Measurements from ENCODE around the gene PPP2R5D. TPM values are rescaled to one million over a fixed set of nuclear protein-coding genes. Genes with fewer than 3 reads are reported as not detected.

Gene PPP2R5D
- total RNA-seq, 3 donors from 2014 or later, result 35.9 to 45.0 (median 38.8) TPM

DNA sequence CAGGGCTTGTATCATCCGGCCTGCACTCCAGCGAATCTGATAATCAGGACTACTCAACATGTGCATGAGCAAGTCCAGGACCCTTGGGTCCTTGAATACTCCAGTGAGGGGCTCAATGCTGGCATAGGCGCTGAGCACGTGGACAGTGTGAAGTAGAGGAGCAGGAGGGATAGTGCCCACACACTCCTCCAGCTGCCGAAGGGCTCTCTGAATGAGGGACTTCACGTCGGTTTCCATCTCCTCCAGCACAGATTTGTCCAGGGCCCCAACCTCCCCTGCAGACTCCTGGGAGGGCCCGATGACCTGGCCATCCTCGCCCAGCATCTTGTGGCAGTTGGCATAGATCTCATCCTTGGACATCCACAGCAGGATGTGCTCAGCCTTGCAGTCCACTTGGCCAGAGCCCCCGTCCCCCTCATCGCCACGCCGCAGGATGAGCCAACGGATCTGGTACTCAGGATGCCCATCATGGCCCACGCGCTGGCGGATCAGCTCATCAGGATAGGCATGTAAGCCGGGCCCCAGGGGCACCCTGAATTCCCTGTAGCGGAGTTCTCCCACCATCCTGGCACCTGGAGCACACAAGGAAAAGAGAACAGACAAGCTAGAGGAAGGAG, 68.0 kb downstream of the PPP2R5D start:
- TF ChIP-seq, protein P1, sequence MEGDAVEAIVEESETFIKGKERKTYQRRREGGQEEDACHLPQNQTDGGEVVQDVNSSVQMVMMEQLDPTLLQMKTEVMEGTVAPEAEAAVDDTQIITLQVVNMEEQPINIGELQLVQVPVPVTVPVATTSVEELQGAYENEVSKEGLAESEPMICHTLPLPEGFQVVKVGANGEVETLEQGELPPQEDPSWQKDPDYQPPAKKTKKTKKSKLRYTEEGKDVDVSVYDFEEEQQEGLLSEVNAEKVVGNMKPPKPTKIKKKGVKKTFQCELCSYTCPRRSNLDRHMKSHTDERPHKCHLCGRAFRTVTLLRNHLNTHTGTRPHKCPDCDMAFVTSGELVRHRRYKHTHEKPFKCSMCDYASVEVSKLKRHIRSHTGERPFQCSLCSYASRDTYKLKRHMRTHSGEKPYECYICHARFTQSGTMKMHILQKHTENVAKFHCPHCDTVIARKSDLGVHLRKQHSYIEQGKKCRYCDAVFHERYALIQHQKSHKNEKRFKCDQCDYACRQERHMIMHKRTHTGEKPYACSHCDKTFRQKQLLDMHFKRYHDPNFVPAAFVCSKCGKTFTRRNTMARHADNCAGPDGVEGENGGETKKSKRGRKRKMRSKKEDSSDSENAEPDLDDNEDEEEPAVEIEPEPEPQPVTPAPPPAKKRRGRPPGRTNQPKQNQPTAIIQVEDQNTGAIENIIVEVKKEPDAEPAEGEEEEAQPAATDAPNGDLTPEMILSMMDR (IDR thresholded peaks at IDR 0.05), result no peak
- peak in 2 of 3 donors; percentile 49 to 68 for DNase-seq
- Histone ChIP-seq H3K36me3 (ENCODE audit: low read depth) (no peaks in the 10 kb centered on the region), H3K4me3 (no peak overlapping the region), H3K9me3 (no peaks in the 10 kb centered on the region), H3K4me1 (ENCODE audit: low read depth) (peaks cover 4% of the 10 kb centered on the region)
- ATAC-seq, result no peak
- intact Hi-C loops (cut with DNase I, micrococcal nuclease), result no loop called here

DNA sequence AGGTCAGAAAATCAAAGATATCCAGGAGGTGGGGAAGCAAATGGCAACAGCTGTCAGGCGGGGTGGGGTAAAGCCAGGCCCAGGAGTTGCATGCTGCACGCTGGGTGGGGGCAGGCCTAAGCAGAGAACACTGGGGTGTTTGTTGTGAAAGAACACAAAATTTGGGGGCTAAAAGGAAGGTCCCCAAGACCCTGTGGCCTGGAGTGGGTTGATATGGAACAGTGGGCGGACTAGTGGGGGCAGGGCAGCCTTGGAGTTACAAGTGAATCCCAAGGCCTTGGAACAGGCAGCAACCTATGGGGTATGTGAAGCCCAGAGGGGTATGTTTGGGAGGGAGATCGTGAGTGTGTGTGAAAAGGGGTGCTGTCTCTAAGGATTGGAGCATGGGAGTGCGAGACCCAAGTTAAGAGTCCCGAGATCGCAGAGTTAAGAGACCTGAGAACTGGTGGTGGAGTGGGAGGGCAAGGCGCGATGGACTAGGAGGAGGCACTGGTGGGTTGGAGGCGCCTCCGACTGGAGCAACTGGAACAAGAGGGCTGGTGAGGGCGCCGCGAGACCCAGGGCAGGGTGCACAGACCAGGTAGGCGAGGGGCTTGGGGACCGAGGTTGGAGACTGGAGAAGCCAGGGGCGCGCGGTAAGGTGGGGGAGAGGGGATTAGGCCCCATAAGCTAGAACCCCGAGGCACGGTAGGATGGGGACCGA, 68.6 kb downstream of the PPP2R5D start:
- Histone ChIP-seq H3K36me3 (ENCODE audit: low read depth) (no peaks in the 10 kb centered on the region), H3K9me3 (no peaks in the 10 kb centered on the region), H3K4me3 (peak overlapping the region; percentile 37), H3K4me1 (ENCODE audit: low read depth) (peaks cover 4% of the 10 kb centered on the region)
- peak; percentile 50 to 62 (median 59) for DNase-seq
- intact Hi-C loops (cut with DNase I, micrococcal nuclease), result no loop called here
- peak; percentile 48 for ATAC-seq
- TF ChIP-seq, protein P1 (IDR thresholded peaks at IDR 0.05), result no peak

DNA sequence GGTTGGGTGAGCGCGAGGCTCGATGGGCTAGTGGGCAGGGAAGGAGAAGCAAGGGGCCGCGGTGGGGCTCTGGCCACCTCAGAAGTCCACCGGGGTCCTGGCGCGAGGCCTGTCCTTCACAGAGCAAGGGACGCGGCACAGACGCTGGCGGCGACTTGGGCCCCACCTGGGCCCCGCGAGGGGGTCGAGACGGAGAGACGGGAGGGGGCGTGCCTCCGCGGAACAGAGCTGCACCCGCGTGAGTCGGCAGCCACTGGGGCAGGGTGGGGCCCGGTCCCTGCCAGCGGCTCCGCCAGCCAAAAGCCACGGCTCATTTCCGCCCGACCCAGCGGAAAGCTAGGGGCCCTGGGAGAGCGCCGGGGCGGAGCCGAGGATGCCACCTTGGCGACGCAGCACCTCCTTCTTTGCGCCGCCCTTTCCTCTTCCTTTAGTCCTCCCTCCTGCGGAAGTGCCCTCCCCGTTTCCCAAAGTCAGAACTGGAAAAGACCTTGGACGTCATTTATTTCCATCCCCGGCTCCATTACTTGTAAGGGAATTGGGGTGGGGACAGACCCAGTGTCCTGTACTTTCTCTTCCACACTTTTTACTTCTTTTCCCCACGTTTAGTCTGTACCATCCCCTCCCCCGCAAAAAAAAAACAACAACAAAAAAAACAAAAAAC, 69.3 kb downstream of the PPP2R5D start, which contains the start of gene CUL7:
Gene CUL7, minus strand, starts transcription at position 307 of the 661 bp plus-strand sequence. CDS start 1,063 bp downstream, outside the sequence.
- H3K4me3 ChIP-seq, result peak within 1 kb of the TSS; percentile 37
- DNase-seq (peak; percentile 96 to 97 (median 97)), ATAC-seq (peak; percentile 99)
- intact Hi-C loops (cut with DNase I, micrococcal nuclease), result no loop called here
- no peaks in the 10 kb centered on the region for H3K9me3 ChIP-seq
- H3K4me1 ChIP-seq (ENCODE audit: low read depth), result peaks cover 9% of the 10 kb centered on the region
- no peaks in the 10 kb centered on the region for H3K36me3 ChIP-seq (ENCODE audit: low read depth)
- TF ChIP-seq, protein P1 (IDR thresholded peaks at IDR 0.05), result no peak

DNA sequence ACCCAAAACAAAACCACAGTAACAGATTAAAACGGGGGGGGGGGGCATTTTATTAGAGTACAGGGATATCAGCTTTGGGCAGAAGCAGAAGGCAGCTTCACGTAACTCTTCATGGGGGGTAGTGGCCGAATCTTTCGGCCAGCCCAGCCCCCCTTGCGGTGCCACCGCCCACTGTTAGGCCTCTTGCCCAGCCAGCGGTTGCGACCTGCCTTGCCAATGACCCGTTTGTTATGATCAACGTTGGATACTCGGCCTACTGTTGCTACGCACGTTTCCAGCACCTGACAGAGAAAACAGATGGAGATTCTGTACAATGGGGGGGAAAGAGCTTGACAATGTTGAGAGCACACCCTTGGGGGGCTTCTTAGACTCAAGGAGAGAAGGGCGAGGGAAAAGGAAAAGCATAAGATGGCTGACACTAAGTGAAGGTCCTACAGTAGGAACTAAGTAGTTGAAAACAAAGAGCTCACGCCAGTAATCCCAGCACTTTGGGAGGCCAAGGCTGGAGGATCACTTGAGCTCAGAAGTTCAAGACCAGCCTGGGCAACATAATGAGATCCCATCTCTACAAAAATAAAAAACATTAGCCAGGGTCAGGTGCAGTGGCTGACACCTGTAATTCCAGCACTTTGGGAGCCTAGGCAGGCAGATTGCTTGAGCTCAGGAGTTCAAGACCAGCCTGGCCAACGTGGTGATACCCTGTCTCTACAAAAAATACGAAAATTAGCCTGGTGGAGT, 70.0 kb downstream of the PPP2R5D start:
- no peak overlapping the region for H3K4me3 ChIP-seq
- H3K9me3 ChIP-seq, result no peaks in the 10 kb centered on the region
- intact Hi-C loops (cut with DNase I, micrococcal nuclease), result no loop called here
- peaks cover 9% of the 10 kb centered on the region for H3K4me1 ChIP-seq (ENCODE audit: low read depth)
- TF ChIP-seq, protein P1 (IDR thresholded peaks at IDR 0.05), result no peak
- no peaks in the 10 kb centered on the region for H3K36me3 ChIP-seq (ENCODE audit: low read depth)
- no peak for ATAC-seq
- DNase-seq, result peak; percentile 19 to 61 (median 56)

DNA sequence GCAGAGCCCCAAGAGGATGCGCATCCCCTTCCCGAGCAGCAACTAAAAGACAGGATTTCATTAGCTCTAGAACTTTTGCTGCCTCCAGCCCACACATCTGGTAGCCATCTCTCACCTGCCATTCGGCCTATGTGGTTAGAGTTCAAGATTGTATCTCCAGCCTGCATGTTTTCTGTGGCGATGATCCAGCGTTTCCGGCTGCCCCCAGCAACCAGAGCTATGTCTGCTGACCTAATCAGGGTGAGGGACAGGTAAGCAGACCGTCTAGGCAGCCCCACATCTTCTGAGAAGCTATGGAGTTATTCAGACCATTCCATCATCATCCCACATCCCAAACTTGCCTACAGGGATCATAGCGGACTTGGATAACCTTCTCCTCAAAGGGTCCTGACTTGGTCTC, 71.6 kb downstream of the PPP2R5D start:
- peaks cover 19% of the 10 kb centered on the region for H3K4me1 ChIP-seq (ENCODE audit: low read depth)
- no peak overlapping the region for H3K4me3 ChIP-seq
- no peaks in the 10 kb centered on the region for H3K9me3 ChIP-seq
- intact Hi-C loops (cut with DNase I, micrococcal nuclease), result no loop called here
- TF ChIP-seq, protein P1 (IDR thresholded peaks at IDR 0.05), result no peak
- DNase-seq, result peak in 1 of 3 donors; percentile 25
- no peaks in the 10 kb centered on the region for H3K36me3 ChIP-seq (ENCODE audit: low read depth)
- ATAC-seq, result no peak
